Testis (tissue), 2 donors: Measurements from ENCODE around the gene SPATA2.
"Not testable (repeated sequence)": the region's sequence is repeated elsewhere in the genome, so short reads cannot be mapped to it uniquely, and the experiment has no call there.

ENCODE experiments used
- CTCF ChIP-seq, 3 experiments: fragments of 450-650 bp in 2 of 3; fragments of 200-600 bp in 1 of 3; sonication (generic) in 1 of 3; IDR thresholded peaks; one replicate each; pipeline ENCODE4 v1.5.1; 2016 to 2019; ENCODE audit warnings: antibody characterized with exemption in 3 of 3, mild to moderate bottlenecking in 2 of 3, moderate library complexity in 1 of 3
- POLR2A ChIP-seq: fragments of 450-650 bp; IDR thresholded peaks from one replicate; pipeline ENCODE4 v1.6.1; 2017; ENCODE audit warnings: antibody characterized with exemption, mild to moderate bottlenecking, moderate library complexity

GRCh38 chr20:49955830-49956396 lies 40.6 kb upstream of the SPATA2 start:
- not testable (repeated sequence) for TF ChIP-seq CTCF (IDR thresholded peaks at IDR 0.05); POLR2A
